ENCODE data around the gene GRM7. TPM values are rescaled to one million over a fixed set of nuclear protein-coding genes. Genes with fewer than 3 reads are reported as not detected.

Gene GRM7
- total RNA-seq, 2 experiments from 2014 or later = not detected

DNA sequence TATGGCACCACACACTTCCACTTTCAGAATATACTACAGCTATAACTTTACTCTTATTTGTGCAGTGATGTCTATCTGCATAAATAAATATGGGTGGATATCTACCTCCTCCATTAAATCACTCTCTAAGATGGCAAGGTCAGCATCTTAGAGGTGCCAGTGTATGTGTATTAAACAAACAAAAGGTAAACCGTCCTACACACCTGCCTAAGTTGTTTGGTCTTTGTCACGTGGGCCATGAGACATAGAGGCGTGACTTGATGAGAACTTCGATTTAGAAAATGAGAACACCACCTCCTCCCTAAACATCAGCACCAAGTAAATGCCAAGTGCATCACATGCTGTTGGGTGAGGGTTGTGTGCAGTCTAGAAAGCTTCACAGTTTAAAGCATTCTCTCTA, 310.6 kb downstream of the GRM7 start:
- H3K79me2 ChIP-seq (ENCODE audit: insufficient read depth, low read depth, low read length) = no peaks in the 10 kb centered on the region
- H3K36me3 ChIP-seq (ENCODE audit: insufficient read depth, low read length) = no peaks in the 10 kb centered on the region
- intact Hi-C loops (cut with micrococcal nuclease; ENCODE audit: unreplicated experiment) = no loop called here
- no peak overlapping the region for H3K4me2 ChIP-seq (ENCODE audit: low read length)
- TF ChIP-seq EZH2phosphoT487 (IDR thresholded peaks at IDR 0.05; ENCODE audit: borderline replicate concordance, low read depth, low read length) = no peak
- TF ChIP-seq, protein P1, sequence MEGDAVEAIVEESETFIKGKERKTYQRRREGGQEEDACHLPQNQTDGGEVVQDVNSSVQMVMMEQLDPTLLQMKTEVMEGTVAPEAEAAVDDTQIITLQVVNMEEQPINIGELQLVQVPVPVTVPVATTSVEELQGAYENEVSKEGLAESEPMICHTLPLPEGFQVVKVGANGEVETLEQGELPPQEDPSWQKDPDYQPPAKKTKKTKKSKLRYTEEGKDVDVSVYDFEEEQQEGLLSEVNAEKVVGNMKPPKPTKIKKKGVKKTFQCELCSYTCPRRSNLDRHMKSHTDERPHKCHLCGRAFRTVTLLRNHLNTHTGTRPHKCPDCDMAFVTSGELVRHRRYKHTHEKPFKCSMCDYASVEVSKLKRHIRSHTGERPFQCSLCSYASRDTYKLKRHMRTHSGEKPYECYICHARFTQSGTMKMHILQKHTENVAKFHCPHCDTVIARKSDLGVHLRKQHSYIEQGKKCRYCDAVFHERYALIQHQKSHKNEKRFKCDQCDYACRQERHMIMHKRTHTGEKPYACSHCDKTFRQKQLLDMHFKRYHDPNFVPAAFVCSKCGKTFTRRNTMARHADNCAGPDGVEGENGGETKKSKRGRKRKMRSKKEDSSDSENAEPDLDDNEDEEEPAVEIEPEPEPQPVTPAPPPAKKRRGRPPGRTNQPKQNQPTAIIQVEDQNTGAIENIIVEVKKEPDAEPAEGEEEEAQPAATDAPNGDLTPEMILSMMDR (conservative IDR thresholded peaks at IDR 0.05; ENCODE audit: low read length) = no peak
- H4K20me1 ChIP-seq (ENCODE audit: insufficient read depth, low read length) = no peaks in the 10 kb centered on the region
- no peak overlapping the region for H3K4me3 ChIP-seq (ENCODE audit: low read depth, low read length, poor library complexity, severe bottlenecking)
- no peak overlapping the region for H2AFZ ChIP-seq (ENCODE audit: low read length)
- H3K4me1 ChIP-seq (ENCODE audit: insufficient read depth, low read length, poor library complexity, severe bottlenecking) = no peaks in the 10 kb centered on the region
- H3K9me2 ChIP-seq (ENCODE audit: insufficient read depth, low read length) = no peaks in the 10 kb centered on the region
- DNase-seq (ENCODE audit: low spot score) = no peak
- ChIA-PET CTCF (ENCODE audit: unreplicated experiment) (no interaction called here), POLR2A (interaction anchor here (1.3 kb wide), 1 partner anchor 59 kb away, joined by 4 read pairs; no protein-coding TSS in a partner anchor)
- BruUV-seq (replicated peaks) = no TSS peak
- H3K9me3 ChIP-seq (ENCODE audit: low read length) = no peaks in the 10 kb centered on the region
- H3K27ac ChIP-seq (ENCODE audit: low read depth, low read length, poor library complexity, severe bottlenecking) = no peak overlapping the region

DNA sequence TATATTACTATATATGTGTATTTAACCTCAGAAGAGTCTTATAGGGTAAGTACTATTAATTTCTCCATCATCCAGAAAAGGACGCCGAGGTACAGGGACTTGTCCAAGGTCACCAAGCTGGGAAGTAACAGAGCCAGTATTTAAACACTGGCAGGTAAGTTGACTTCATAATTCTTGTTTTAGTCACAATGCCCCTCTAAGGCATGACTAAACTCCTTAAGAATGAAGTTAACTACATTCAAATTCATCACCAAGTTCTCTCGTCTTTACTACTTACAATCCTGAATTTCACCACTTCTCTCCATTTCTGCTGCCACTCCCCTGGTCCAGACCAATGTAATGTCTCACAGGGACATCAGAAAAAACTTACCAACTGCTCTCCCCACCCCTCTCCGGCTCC, 312.1 kb downstream of the GRM7 start:
- CTCF ChIA-PET (ENCODE audit: unreplicated experiment) = no interaction called here
- POLR2A ChIA-PET = no interaction called here

DNA sequence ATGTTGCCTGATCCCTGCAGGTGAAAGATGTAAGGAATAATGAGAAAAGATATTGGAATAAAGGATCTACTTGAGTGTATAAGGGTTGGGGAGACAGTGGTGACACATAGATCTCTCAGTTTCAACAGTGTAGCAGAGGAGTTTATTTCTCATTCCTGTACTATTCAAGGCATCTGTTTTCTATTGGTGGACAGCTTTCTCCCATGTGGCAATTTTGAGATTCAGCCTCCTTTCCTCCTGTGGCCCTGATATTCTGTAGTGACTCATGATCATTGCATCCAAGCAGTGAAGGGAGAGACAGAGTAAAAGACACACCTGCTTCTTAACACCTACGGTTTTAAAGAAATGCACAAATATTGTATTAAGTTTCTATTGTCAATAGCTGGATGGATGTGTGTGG, 327.6 kb downstream of the GRM7 start:
- CTCF ChIA-PET (ENCODE audit: unreplicated experiment) = no interaction called here
- Histone ChIP-seq H4K20me1 (ENCODE audit: insufficient read depth, low read length) (no peaks in the 10 kb centered on the region), H3K9me3 (ENCODE audit: low read length) (no peaks in the 10 kb centered on the region), H3K27ac (ENCODE audit: low read depth, low read length, poor library complexity, severe bottlenecking) (no peak overlapping the region), H3K36me3 (ENCODE audit: insufficient read depth, low read length) (no peaks in the 10 kb centered on the region), H3K4me1 (ENCODE audit: insufficient read depth, low read length, poor library complexity, severe bottlenecking) (no peaks in the 10 kb centered on the region), H2AFZ (ENCODE audit: low read length) (no peak overlapping the region), H3K79me2 (ENCODE audit: insufficient read depth, low read depth, low read length) (no peaks in the 10 kb centered on the region), H3K9me2 (ENCODE audit: insufficient read depth, low read length) (no peaks in the 10 kb centered on the region), H3K4me2 (ENCODE audit: low read length) (no peak overlapping the region), H3K4me3 (ENCODE audit: low read depth, low read length, poor library complexity, severe bottlenecking) (no peak overlapping the region)
- TF ChIP-seq EZH2phosphoT487 (IDR thresholded peaks at IDR 0.05; ENCODE audit: borderline replicate concordance, low read depth, low read length) = no peak
- TF ChIP-seq, protein P1 (conservative IDR thresholded peaks at IDR 0.05; ENCODE audit: low read length) = no peak
- POLR2A ChIA-PET = no interaction called here
- no TSS peak for BruUV-seq (replicated peaks)
- intact Hi-C loops (cut with micrococcal nuclease; ENCODE audit: unreplicated experiment) = no loop called here
- DNase-seq (ENCODE audit: low spot score) = no peak

More for the DNA sequence above, 312.1 kb downstream of the GRM7 start:
- no peaks in the 10 kb centered on the region for H3K9me3 ChIP-seq (ENCODE audit: low read length)
- no peaks in the 10 kb centered on the region for H3K79me2 ChIP-seq (ENCODE audit: insufficient read depth, low read depth, low read length)
- no peak overlapping the region for H3K4me3 ChIP-seq (ENCODE audit: low read depth, low read length, poor library complexity, severe bottlenecking)
- TF ChIP-seq, protein P1 (conservative IDR thresholded peaks at IDR 0.05; ENCODE audit: low read length) = no peak
- TF ChIP-seq EZH2phosphoT487 (IDR thresholded peaks at IDR 0.05; ENCODE audit: borderline replicate concordance, low read depth, low read length) = no peak
- H3K4me2 ChIP-seq (ENCODE audit: low read length) = no peak overlapping the region
- H3K27ac ChIP-seq (ENCODE audit: low read depth, low read length, poor library complexity, severe bottlenecking) = no peak overlapping the region
- no peaks in the 10 kb centered on the region for H3K36me3 ChIP-seq (ENCODE audit: insufficient read depth, low read length)
- H4K20me1 ChIP-seq (ENCODE audit: insufficient read depth, low read length) = no peaks in the 10 kb centered on the region
- H3K9me2 ChIP-seq (ENCODE audit: insufficient read depth, low read length) = no peaks in the 10 kb centered on the region
- DNase-seq (ENCODE audit: low spot score) = no peak
- intact Hi-C loops (cut with micrococcal nuclease; ENCODE audit: unreplicated experiment) = no loop called here
- H3K4me1 ChIP-seq (ENCODE audit: insufficient read depth, low read length, poor library complexity, severe bottlenecking) = no peaks in the 10 kb centered on the region
- no peak overlapping the region for H2AFZ ChIP-seq (ENCODE audit: low read length)
- BruUV-seq (replicated peaks) = no TSS peak
